Spleen (tissue), 7 donors: ENCODE data around the gene TWIST2.

ENCODE experiments used
- POLR2A ChIP-seq, 3 donors: fragments of 450-650 bp; IDR thresholded peaks; one replicate each; pipeline ENCODE4 v1.5.1; 2017; ENCODE audit warnings: antibody characterized with exemption in 3 of 3, mild to moderate bottlenecking in 1 of 3
- TF ChIP-seq, protein P1 (sequence below), 11 experiments: fragments of 200-600 bp in 7 of 11; fragments of 450-650 bp in 4 of 11; sonication (generic) in 4 of 11; IDR thresholded peaks in 8 of 11; conservative IDR thresholded peaks in 3 of 11; 1 replicate in 7 of 11; 2 replicates in 4 of 11; pipeline versions ENCODE4 v1.4.0 to v1.8.0; 2016 to 2021; ENCODE audit warnings: antibody characterized with exemption in 11 of 11, inconsistent platforms in 4 of 11, mild to moderate bottlenecking in 1 of 11
- donor health status: DM: no; HTN: no; CAD: no; lungs with moderate emphysema.
- donor health status: DM: no; HTN: no; CAD: no.
- donor health status: DM: no; HTN: no; CAD: no.

DNA sequence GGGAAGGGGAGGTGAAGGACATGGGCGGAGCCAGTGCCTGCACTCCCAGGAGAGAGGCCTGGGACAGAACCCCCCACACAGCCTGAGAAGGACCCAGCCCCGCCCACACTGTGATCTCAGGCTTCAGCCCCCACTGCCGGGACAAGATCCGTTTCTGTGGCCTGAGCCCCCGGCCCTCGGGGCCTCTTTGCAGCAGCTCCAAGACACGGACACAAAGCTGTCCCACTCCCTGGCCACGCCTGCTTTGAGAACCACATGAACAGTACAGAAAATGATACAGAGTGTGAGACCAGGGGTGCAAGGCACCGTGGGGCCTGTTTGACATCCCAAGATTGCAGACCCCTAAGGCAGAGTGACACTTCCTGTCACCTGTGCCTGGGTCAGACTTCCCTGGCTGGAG, 74.5 kb downstream of the TWIST2 start:
- TF ChIP-seq, protein P1, sequence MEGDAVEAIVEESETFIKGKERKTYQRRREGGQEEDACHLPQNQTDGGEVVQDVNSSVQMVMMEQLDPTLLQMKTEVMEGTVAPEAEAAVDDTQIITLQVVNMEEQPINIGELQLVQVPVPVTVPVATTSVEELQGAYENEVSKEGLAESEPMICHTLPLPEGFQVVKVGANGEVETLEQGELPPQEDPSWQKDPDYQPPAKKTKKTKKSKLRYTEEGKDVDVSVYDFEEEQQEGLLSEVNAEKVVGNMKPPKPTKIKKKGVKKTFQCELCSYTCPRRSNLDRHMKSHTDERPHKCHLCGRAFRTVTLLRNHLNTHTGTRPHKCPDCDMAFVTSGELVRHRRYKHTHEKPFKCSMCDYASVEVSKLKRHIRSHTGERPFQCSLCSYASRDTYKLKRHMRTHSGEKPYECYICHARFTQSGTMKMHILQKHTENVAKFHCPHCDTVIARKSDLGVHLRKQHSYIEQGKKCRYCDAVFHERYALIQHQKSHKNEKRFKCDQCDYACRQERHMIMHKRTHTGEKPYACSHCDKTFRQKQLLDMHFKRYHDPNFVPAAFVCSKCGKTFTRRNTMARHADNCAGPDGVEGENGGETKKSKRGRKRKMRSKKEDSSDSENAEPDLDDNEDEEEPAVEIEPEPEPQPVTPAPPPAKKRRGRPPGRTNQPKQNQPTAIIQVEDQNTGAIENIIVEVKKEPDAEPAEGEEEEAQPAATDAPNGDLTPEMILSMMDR (IDR thresholded peaks at IDR 0.05 in 8 of 11, conservative IDR thresholded peaks at IDR 0.05 in 3 of 11): no peak
- no peak for TF ChIP-seq POLR2A (IDR thresholded peaks at IDR 0.05)
